Activated T-cell treated with anti-CD3 and anti-CD28 coated beads, Interleukin-2, amount 50 U/mL, for 1 hour (primary cell): ENCODE measurements around the gene BARHL2.
A peak's percentile ranks its signal among the peaks of the same experiment; 100 is the strongest.

Source experiments
- DNase-seq: peaks from one replicate; pipeline ENCODE4 v3.0.0-alpha.2; 2020

The BARHL2 gene

DNA sequence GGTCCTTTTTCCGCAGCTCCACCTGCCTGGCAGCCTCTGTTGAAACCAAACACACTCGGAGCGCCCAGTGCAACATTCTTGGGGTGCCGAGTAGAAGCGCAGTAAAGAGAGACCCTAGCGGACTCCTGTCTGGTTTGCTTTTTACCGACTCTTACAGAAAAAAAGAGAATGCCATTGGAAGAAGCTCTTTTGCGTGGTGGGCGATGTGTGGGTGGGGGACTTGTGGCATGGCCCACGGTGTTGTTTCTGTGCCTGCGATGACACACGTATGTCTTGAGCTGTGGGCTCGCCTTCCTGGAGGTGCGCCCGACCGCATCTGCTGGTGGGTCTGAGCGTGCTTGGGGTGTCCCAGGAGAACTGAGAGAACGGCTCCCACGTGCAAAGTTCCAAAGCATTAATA is 7.3 kb upstream of the BARHL2 start:
- DNase-seq, result no peak

DNA sequence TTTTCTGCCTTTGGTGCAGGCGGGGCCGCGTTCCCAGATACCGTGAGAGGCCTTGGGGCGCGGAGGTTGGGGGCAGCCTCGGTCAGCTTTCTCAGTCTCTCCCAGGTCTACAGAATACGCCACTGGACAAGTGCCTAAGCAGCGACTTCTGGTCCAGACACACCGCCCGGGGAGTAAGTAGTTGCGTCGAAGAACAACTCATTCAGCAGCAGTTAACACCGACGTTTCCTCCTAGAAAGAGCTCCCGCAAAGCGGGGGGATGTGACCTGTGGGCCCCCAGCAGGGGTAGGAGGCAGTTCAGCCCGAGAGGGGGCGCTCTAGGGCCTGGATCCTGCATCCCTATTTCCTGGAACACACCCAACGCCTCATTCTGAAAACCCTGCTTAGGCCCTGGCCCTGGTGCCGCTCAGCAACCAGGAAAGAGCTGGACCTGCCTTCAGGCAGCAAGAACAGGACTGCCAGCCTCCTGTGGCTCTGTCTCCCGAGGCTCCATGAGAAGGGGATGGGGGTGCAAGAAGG is 6.5 kb upstream of the BARHL2 start:
- no peak for DNase-seq

DNA sequence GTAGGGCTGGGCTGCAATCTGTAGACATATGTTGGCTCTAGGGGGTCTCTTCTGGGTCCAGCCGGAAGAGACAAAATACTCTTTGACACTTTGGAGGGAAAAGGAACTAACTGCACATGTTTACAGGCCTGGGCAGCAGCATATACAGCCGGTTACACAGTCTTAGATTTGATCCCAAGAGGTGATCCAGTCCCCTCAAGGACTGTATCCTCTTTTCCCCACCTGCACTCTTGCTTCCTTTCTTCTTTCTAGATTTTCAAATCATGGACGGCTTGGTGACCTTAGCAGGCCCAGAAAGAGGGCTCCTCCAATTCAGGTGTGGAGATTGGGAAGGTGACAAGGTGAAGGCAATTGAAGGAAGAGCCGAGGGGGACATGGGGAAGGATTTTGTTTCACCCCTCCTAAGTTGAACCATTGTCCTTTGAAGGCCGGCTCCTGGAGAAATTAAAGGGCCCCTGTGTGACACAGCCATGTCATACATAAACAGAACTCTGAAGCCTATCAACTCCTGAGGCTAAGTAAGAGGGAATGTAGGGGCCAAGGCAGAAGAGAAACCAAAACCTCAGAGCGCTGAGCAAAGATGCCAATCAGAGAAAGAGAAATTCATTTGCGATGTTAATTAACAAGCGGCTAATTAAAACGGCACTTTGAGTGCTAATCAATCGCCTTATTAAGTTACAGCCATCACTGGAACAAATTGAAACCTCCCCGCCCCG is 5.9 kb upstream of the BARHL2 start:
- DNase-seq, result no peak

DNA sequence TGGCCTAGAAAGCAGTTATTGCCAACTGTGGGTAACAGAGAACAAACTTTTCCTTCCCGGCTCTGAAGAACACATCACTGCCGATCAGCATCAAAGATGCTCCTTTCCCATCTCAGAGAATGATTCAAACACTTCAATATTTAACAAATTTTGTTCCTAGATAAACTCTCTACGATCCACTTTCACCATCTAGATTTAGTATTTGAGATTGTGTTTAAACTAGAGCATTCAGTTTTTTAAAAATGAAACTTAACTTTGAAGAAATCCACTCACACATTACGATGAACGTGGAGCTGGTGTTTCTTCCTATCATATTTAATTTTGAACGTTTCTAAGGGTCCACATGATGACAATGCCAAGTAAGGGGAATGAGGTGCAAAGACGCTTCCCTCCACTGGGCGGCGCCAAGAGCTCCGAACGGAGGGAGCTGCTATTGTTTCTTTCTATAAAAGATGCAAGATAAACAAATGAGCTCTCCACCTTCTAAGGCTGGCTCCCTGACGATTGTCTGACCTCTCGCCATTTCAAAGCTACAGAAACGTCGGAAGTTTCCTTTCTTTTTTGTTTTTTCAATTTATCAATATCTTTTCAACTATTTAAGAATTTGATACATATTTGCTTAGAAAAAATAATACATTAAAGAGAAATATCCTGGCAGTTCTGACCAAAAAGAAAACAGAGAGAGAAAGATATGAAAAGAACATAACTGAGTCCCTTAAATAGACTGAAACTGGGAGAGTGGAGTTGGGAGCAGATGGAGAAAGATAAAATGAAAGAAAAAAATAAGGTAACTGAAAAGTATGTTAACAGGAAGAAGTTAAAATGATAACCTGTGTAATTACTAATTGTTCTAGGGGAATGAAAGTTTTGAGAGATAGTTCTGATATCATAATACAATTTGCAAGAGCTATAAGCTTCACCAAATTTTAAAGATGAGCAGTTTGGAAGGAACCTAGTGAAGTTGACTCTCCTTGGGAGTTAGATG is 4.4 kb upstream of the BARHL2 start:
- peak; percentile 49 for DNase-seq

DNA sequence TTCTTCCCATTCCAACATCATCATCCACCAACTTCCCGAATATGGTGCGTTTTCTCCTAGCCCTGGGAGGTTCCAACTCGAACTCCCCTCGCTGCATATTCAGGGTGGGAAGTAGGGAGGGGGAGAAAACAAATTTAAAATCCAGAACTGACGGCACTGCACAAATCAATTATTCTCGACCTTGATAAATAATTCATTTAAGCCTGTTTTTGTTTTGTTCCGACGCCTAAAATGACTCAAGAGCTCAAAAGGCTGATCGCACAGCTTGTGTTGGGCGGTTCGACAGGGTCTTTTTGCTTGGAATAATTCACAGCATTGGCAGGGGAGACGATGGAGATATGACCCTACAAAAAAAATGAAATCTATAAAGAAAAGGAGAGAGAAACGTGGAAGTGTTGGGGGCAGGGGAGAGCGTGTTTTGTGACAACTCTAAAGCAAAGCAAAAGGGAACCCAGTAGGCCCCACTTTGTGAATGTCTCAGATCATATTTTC is 3.1 kb upstream of the BARHL2 start:
- no peak for DNase-seq

DNA sequence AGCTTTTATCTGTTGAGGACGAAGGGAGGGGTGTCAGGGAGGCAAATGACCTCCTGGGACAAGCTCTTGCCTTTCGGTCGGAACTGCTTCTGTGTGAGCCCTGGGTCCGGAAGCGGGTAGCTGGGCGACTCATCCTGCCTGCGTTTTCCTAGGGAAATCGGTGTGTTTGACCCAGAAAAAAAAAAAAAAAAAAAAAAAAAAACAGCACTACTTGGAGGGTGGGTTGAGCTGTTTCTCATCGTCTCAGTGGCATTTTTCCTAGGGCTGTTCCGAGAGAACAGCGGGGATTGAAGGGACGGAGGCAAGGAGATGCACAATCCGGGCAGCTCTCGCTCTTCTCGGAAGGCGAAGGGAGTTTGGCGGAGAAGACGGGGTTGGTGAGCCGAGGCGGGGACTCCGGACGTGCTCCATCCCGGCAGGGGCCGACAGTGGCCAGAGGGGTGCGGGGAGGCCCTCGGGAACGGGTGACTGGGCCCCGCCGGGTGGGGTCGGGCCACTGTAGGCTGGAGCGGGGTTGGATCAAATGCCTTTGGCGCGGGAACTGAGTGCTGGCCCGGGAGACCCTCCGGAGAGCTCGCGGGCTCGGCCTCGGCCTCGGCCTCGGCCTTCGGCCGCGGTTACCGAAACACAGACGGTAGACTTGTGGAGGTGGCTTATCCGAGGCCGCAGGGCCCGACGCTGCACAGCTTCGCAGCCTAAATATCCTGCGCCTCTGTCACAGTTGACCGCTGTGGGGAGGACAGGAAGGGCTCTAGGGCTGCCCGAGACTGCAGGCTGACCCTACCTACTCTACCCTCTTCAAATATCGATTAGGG is 2.4 kb upstream of the BARHL2 start:
- DNase-seq, result no peak

DNA sequence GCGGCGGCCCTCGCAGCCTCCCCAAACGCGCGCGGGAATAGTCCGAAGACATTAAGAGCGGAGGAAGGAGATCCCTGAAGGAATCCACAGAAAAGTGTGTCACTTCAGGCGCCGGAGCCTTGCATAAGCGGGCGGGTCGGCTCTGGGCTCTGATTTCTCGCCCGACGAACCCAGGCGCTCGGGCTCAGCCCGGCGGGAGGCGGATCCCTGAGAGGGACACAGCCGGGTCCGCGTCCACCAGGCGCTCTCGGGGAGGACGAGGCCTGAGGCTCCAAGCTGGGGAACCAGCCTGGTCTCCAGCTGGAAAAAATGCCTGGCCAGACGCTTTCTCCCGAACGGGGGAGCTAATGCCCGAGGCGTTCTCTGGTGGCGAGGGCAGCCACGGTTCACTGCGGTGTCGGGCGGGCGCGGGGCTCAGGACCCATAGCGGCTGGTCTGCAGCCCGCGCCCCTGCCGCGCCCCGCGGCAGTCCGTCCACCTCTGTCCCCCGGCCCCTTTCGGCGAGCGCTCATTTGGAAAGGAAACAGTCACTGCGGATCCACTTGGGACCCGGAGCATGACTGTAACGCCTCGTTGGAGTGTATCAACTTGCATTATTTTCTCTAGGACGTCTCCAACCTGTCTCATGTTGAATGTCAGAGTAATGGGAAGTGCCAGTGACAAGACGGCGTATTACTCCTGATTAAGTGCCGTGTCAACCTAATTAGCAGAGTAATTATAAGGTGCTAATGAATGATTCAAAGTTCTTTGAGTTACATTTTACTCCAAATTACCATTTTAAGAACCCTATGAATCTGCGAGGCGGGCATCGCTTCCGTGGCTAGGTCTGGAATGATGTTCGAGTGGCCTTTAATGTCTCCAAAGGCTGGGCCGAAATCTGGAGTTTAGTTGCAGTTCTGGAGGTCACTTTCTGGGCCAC is 1.6 kb upstream of the BARHL2 start:
- DNase-seq, result no peak

DNA sequence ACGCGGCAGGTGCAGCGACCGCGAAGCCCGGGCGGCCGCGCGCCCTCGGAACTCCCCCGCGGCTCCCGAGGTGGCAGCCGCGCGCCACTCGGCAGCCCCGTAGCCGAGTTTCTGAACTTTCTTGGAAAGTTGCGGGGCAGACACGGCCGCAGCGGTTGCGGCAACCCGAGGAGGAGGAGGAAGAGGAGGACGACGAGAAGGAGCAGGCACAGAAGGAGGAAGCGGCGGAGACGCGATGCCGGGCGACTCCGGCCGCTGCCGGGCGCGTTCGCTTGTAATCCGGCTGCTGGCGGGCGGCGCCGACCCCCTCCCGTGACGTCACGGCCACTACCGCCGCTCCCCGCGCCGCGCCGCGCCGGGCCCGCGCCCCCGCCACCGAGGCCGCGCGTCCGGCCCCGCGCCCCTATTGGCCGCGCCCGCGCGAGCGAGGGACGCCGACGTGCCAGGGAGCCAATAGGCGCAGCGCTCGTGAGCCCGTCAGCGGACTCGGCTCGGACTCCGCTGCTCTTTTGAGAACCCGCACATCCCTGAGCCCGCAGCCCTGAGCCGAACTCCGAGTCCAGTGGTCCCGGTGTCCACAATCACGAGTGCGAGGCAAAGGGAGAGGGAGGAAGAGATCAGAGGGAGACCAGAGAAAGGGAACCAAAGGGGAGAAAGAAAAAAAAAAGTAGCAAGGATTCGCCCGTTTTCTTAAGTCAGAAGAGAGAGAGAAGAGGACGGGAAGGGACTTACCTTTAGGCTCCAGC is 736 bp upstream of the BARHL2 start:
- DNase-seq, result no peak

DNA sequence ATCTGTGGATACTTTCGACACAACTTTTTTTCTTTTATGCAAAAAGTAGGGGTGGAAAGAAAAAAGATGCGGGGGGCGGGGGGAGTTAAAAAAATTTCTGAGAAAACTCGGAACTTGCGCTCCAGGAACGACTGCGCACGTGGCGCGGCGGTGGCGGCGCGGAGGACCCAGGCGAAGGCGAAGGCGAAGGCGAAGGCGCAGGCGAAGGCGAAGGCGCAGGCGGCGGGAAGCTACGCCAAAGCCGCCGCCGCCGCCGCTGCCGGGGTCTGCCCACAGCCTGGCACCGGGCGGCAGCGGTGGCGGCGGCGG is 208 bp upstream of the BARHL2 start:
- DNase-seq, result no peak

DNA sequence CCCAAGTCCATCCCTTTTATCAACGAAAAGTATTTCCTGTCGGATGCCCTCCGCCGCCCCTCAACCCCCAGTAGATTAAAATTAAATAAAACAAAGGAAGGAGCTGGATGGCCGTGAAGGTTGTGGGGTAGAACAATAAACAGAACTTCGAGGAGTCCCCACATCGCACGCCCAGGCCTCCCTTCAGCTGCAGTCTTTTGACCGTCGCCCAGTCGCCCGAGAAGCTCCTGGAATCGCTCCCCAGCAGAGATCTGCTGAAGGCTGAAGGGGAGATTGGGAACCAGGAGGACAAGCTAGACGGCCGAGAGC is 905 bp downstream of the BARHL2 start:
- DNase-seq, result no peak

DNA sequence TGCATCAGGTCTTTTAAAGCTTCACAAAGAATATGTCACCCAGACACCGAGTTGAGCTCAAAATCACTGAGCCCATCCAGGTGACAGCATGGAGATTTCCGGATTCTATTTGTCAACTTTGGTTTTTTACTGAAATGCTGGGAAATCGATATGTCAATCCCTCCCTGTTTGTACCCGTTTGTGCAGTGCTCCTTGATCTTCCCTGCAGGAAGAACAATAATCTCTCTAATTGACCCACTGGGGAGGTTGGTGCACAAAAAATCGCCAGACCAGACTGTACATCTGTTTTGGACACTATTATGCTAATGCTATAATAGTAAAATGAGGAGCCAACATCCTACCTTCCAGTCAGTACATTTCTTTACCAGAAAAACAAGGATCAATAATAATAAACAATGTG is 1.8 kb downstream of the BARHL2 start:
- DNase-seq, result no peak

DNA sequence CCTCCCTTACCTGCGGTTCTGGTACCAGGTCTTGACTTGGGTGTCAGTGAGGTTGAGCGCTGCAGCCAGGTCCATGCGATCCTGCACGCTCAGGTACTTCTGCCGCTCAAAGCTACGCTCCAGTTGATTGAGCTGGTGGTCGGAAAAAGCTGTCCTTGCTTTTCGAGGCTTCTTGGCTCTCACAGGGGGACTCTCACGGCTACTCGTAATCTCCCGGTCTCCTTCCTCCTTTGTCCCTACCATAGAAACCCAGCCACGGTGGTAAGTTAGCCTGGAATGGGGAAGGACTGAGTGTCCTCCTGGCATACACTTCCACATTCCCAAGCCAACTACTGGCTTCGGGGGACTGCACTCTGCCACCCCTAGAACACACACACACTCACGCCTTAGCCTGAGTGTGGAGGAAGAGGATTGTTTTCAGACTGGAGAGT is 2.6 kb downstream of the BARHL2 start:
- DNase-seq, result no peak

DNA sequence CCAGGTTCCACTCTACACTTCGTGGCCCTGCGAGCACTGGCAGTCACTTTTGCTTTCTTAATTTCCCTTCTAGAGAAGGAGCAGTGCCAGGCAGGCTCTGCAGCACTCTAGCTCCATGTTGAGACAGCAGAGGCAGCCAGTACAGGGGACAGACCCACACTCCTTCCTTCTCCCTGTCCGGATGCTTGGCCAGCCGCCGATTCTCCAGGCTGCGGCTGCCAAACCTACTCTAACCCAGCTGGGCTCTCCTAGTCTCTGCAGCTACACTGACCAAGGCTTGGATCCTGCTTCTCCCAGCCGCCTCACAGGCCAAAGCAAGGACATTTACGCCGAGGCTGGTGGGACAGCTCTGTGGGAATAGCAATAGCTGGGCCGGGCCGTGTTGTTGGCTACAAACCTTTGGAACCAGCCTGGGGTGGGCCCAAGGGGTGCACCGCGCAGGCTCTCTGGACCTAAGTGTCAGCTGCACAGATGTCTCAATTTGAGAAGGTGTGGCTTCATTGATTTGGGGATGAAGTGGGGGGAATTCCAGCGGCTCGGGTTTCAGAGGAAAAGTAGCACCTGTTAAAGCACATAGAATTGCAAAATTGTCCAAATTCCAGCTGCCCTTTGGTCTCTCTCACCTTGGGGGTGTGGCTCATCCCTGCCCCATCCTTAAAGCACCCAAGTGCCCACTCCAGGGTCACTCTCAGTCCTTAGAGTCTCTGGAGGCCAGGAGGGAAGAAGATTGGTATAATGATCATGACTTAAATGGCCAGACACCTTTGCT is 3.2 kb downstream of the BARHL2 start:
- no peak for DNase-seq

DNA sequence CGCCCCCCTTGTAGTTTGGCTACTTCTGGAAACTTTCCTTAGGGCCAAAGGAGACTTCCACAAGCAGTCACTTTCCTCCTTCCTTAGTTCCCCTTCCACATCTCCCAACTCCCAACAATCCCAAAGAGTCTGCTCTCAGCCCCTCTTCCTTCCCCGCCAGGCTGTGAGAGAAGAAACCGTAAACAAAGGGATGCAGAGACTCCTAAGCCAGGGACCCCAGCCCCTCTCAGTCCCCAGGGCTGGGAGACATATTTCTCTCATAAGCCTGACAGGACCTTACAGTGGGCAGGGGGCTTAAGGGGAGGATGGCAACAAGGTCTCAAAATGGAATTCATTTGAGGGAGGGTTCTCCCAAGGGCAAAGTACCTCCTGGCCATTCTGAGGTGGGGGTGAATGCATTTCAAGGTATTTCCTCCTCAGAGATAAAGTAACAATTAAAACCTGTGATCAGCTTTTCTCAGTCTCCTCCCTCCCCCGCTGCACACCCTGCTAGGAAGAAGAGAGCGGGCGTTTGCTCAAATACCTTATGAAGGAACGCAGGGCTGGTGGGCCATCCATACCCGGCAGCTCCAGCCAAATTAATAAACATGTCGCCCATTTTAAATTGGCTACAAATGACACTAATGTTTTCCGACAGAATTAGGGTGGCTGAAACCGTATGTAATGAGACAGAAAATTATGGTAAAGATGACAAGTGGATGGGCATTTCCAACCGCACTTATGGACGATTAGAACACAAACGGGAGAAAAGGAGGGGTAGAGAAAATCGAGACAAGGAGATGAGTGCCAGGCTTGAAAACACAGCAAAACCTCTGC is 4.0 kb downstream of the BARHL2 start:
- no peak for DNase-seq

DNA sequence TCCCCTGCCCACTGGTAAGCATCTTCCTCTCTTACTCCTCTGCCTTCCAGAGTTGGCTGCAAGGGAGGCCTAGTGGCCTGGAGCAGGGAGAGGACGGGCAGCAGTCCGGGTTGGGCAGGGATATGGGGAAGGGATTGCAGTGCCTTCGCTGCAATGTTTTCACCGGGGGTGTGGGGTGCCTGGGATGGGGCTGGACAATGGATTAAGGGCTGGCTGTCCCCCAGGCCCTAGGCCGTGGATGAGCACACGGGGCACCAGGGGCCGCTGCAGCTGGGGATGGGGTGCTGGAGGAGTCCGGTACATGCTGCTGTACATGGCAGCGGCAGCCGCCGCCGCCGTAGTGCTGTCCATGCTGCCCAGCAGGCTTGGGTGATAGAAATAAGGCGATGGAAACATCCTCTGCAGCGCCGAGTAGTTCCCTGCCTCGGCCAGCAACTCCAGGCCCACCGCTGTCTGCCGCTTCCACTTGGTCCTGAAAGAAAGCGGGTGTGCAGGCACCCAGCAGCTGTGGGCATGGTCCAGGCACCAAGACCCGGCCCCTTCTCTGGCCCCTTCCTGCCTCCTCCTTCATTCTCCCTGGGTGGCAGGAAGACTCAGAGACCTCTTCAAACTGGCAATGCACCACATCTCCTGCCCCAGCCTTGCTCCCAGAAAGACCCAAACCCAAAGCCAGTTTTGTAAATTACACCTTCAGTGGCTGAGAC is 4.8 kb downstream of the BARHL2 start:
- DNase-seq, result no peak

DNA sequence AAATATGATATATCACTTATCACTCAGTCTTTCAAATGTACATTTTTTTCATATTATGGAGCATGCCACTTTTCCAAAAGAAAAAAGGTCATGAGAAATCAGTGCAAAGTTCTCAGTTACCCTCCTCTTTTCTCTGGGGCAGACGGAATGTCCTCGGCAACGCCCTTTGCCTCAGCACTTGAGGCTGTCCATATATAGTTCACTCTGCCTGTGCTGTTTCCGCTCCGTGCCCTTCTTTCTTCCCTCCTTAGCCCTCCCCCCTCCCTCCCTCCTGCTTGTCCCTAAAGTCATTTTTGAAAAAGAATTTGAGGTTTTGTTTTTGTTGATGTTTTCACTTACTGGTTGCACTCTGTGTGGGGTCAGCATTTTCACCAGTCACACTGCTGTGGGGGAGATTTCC is 5.4 kb downstream of the BARHL2 start:
- DNase-seq, result no peak

DNA sequence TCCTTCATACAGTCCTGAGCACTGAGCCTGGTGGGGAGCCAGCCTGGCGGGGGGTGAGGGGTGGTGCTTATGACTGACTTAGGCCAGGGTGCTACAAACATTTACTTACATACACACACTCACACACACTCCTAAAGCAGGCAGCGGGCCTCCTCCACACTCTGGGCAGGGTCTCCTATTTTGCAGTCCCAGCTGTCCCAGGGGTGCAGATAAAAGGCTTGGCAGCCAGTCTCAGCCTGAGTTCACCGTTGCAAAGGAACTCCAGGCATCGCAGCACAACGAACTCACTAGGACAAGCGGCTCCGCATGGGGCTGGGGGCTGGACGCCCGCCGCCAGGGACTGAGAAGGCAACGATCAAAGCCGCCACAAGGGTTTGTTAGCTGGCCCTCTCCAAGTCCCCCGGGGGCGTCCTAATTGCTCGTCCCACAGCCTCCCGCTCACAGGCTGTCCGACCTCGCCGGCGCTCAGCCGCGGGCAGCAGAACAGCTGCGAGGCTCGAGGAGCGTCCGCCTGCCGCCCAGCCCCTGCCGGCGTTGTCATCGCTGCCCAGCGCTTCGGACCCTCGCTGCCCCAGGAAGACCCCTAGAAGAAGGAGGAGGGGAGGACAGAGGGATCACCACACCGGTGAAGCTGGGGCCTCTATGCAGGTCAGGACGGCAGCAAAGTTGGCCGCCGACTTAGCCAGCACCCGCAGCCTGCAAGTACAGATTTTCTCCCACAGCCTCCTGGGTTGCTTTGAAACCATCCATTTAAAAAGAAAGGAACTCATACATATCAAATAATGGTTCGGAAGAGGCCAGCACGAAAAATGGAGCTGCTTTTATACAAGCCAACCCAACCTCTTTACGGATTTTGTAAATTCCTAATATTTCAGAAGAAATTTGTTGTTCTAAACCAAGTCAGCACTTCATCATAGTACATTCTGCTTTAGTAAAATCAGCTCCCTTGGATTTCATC is 6.2 kb downstream of the BARHL2 start:
- no peak for DNase-seq

DNA sequence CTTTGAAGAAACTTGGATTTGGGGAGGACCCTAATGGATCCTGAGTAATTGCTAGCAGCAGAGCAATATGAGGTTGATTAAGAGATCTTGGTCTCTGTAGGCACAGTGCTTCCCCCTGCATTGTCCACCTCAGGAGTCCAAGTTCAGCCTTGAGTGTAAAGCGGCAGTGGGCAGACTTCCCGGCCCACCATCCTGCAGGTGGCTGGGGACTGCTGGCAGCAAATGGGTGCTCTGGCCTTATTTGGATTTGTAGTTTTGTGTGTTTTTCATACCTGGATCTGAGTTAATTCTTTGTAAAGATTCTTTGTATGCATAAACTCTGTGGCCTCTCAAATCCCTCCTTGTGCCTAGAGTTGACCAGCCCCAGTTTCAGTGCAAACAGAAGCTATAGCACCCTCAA is 7.6 kb downstream of the BARHL2 start:
- no peak for DNase-seq
